ENCODE results near the gene TP53I13.

TP53I13 gene

DNA sequence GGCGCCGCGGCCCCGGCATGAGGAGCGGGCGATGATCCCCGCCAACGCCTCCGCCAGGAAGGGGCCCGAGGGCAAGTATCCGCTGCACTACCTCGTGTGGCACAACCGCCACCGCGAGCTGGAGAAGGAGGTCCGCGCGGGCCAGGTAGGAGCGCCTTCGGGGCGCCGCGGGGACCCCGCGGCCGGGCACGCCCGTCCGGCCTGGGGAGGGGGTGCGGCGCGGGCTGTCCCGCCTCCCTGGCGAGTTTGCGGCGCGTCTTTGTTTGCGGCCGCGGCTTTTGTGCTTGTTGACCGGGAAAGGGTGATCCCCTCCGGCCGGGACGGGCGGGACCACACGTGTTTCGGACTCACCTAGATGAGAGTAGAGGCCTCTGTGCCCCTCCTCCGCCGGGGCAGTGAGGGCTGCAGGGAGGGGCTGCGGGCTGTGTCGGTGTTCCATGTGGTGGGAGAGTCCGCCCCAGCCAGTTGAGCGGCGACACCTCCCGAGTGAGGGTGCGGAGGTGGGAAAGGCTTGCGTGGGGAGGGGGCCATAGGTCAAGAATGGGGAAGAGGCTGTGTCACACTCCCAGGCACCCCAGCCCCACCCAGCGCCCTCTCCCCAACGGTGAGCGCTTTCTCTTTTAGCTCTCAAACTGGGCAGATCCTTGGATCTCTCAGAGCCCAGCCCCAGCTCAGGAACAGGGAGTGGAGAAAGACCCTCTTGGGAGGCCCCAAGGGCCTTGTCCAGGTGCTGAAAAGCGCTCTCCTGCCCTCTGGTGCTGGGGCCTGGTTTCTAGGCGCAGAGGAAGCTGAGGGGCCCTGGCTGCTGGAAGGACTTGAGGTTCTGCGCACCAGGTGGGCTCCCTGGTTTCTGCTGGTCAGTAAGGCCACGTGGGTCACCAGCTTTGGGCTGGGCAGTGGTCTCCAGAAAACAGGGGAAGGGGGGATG is 25.4 kb downstream of the TP53I13 start:
- ChIA-PET CTCF (interaction anchor here (0.6 to 3.0 kb wide), 9 partner anchors 13 to 374 kb away, joined by 3 to 26 read pairs (median 4); partner anchors contain the start of gene CORO6), POLR2A (interaction anchor here (0.9 to 3.0 kb wide), 7 partner anchors 12 to 224 kb away, joined by 3 to 32 read pairs (median 12); partner anchors contain the start of genes ABHD15, CORO6 and TP53I13)
- no peak for DNase-seq (ENCODE audit: extremely low spot score)
- no peak for TF ChIP-seq SUZ12 (IDR thresholded peaks at IDR 0.05)
- no peak for TF ChIP-seq ZNF384 (IDR thresholded peaks at IDR 0.05)
- no peak for TF ChIP-seq FOXM1 (IDR thresholded peaks at IDR 0.05; ENCODE audit: borderline replicate concordance)

DNA sequence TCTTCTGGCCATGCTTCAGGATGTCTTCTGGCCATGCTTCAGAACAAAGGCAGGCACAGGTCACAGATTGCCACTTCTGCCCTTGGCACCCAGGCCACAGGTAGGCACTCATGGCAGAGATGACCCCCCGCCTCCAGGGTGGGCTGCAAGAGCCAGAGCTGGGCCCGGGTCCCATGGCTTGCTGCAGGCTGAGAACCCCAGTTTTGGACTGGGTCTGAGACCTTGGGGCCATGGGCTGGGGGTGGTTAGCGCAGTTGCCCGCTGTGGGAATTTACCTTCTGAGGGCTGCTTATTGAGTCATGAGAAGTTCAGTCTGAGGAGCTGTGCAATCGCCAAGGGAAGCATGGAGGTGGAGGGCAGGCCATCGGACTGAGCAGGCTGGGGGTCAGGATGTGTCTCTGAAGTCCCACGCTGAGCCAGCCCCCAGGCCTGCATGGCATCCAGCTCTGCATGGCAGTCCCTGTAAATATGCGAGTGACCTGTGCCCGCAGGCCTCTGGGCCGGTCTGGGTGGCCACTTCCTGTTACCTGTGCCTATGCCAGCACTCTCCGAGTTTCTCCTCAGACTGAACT is 26.1 kb downstream of the TP53I13 start:
- TF ChIP-seq FOXK2 (IDR thresholded peaks at IDR 0.05) (no peak), FOXA1 (IDR thresholded peaks at IDR 0.05) (no peak), BHLHE40 (IDR thresholded peaks at IDR 0.05; ENCODE audit: borderline replicate concordance) (no peak), ELF4 (IDR thresholded peaks at IDR 0.05) (no peak), LEF1 (IDR thresholded peaks at IDR 0.05; ENCODE audit: borderline replicate concordance) (no peak), ZNF384 (IDR thresholded peaks at IDR 0.05) (no peak), ARNT (IDR thresholded peaks at IDR 0.05) (no peak), L3MBTL2 (conservative IDR thresholded peaks at IDR 0.05) (no peak), SUZ12 (IDR thresholded peaks at IDR 0.05) (no peak)
- TF ChIP-seq, protein P1, sequence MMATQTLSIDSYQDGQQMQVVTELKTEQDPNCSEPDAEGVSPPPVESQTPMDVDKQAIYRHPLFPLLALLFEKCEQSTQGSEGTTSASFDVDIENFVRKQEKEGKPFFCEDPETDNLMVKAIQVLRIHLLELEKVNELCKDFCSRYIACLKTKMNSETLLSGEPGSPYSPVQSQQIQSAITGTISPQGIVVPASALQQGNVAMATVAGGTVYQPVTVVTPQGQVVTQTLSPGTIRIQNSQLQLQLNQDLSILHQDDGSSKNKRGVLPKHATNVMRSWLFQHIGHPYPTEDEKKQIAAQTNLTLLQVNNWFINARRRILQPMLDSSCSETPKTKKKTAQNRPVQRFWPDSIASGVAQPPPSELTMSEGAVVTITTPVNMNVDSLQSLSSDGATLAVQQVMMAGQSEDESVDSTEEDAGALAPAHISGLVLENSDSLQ (IDR thresholded peaks at IDR 0.05), result no peak
- ChIA-PET POLR2A (interaction anchor here (0.9 to 1.1 kb wide), 2 partner anchors 14 to 225 kb away, joined by 3 to 5 read pairs; no protein-coding TSS in a partner anchor), CTCF (interaction anchor here (0.6 to 1.2 kb wide), 4 partner anchors 26 to 375 kb away, joined by 3 to 4 read pairs (median 4); partner anchors contain the start of gene CORO6)
- no peak for DNase-seq (ENCODE audit: extremely low spot score)

DNA sequence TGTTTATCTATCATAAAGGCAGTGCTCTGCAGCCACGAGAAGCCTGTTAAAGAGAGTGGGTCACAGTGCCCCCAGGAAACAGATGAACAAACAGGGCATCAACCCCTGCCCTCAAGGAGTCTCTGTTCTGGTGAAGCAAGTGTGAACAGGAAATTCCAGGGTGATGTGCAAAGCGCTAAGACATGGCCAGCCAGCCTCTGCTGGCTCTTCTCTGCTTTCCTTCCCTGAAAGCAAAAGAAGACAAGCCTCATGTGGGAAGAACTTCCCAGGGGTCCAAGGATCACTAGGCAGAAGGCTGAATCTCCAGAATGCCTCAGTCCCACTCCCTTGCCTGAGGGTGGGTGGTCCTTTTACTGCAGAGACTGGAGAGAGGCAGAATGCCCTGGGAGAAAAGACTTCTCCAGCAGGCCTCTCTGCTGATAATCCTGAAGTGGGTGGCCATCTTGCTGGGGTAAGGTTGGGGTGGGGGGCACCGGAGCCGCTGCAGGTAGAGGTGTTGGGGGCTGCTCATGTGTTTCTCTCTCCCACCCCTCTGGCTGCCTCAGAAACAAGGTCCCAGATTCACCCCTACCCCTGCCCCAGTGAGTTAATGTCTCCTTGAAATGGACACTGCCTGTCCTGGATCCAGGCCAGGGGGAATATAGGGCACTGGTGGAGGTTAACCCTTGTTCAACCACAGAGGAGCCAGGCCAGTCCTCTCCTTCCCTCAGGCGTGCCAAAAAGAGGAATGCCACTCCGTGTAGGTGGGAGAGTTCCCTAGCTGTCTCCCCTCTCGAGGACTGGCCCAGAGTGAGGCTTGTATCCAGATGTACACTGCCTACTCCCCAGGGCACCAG is 26.8 kb downstream of the TP53I13 start:
- CTCF ChIA-PET, result interaction anchor here (1.0 to 1.2 kb wide), 2 partner anchors 14 to 25 kb away, joined by 3 to 4 read pairs; no protein-coding TSS in a partner anchor
- TF ChIP-seq ARNT (IDR thresholded peaks at IDR 0.05) (no peak), SUZ12 (IDR thresholded peaks at IDR 0.05) (no peak), HDGF (IDR thresholded peaks at IDR 0.05; ENCODE audit: borderline replicate concordance) (no peak), FOXA1 (IDR thresholded peaks at IDR 0.05) (no peak), SP1 (IDR thresholded peaks at IDR 0.05) (no peak), L3MBTL2 (conservative IDR thresholded peaks at IDR 0.05) (no peak), FOXK2 (IDR thresholded peaks at IDR 0.05) (no peak), BHLHE40 (IDR thresholded peaks at IDR 0.05; ENCODE audit: borderline replicate concordance) (no peak), LEF1 (IDR thresholded peaks at IDR 0.05; ENCODE audit: borderline replicate concordance) (no peak), ZNF384 (IDR thresholded peaks at IDR 0.05) (no peak), ELF4 (IDR thresholded peaks at IDR 0.05) (no peak), NFRKB (IDR thresholded peaks at IDR 0.05) (no peak), TARDBP (IDR thresholded peaks at IDR 0.05) (no peak), CTBP1 (IDR thresholded peaks at IDR 0.05; ENCODE audit: borderline replicate concordance) (no peak), FOXM1 (IDR thresholded peaks at IDR 0.05; ENCODE audit: borderline replicate concordance) (no peak)
- TF ChIP-seq, protein P1 (IDR thresholded peaks at IDR 0.05), result no peak
- POLR2A ChIA-PET, result interaction anchor here (1.0 kb wide), 1 partner anchor 29 kb away, joined by 4 read pairs; no protein-coding TSS in a partner anchor
- DNase-seq (ENCODE audit: extremely low spot score), result no peak

DNA sequence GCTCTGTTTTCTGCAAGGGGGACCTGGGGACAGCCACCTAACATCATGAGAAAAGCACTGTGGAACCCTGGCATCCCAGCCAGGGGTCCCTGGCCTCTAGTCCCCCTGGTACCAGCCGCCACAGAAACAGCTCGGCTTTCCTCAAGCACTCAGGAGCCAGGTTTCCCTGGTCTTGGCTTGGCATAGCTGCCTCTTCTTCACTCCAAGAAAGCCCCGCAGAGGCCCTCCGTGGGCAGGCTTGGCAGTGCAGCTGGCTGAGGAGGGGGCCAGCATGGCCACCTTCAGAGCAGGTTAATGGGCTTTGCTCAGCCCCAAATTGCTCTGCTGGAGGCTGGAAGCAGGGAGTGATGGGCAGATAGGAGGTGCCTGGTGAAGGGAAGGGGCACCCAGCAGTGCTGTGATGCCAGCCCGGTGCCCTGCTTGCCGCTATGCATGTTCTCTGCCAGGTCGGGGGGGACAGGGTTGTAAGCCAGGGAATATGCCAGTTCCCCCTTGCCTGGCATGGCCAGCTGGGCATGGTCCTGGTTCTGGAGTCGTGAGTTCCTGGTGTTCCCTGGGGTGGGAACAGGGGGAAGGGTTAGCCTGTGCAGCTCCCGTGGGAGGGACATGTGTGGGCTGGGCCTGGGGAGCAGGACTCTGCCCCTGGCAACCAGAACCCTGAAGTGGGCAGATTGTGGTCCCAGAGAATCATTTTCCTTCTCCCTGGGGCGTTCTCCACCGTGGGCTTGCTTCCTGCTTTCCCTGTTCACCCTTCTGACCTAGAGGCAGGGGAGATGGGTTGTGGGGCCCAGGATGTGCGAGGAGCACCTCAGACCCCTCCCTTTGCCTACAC is 27.7 kb downstream of the TP53I13 start:
- POLR2A ChIA-PET, result interaction anchor here (1.0 kb wide), 1 partner anchor 28 kb away, joined by 4 read pairs; no protein-coding TSS in a partner anchor
- TF ChIP-seq SUZ12 (IDR thresholded peaks at IDR 0.05) (no peak), HDGF (IDR thresholded peaks at IDR 0.05; ENCODE audit: borderline replicate concordance) (no peak), ZNF384 (IDR thresholded peaks at IDR 0.05) (no peak), BHLHE40 (IDR thresholded peaks at IDR 0.05; ENCODE audit: borderline replicate concordance) (no peak), ELF4 (IDR thresholded peaks at IDR 0.05) (no peak), TARDBP (IDR thresholded peaks at IDR 0.05) (no peak), ARNT (IDR thresholded peaks at IDR 0.05) (no peak), CTBP1 (IDR thresholded peaks at IDR 0.05; ENCODE audit: borderline replicate concordance) (no peak), FOXA1 (IDR thresholded peaks at IDR 0.05) (no peak), LEF1 (IDR thresholded peaks at IDR 0.05; ENCODE audit: borderline replicate concordance) (no peak), NFRKB (IDR thresholded peaks at IDR 0.05) (no peak), SP1 (IDR thresholded peaks at IDR 0.05) (no peak)
- CTCF ChIA-PET, result interaction anchor here (1.0 kb wide), 1 partner anchor 15 kb away, joined by 3 read pairs; no protein-coding TSS in a partner anchor
- DNase-seq (ENCODE audit: extremely low spot score), result no peak

DNA sequence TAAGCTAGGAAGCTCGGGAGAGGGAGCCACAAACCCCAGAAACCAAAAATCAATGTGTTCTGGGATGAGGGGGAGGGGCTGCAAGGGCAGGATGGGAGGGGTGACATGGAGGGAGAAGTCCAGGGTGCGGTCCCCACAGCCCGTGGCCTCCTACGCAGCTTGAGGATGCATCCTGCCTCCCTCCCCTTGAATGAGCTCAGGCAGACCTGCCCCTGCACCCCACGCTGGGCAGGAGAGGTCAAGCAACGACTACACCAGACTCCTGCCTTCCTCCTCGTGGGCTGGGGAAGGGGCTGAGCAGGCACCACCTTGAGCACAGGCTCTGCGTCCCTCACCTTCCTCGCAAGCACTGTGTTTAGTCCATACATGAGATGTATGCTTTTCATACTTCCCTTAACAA is 28.3 kb downstream of the TP53I13 start:
- ChIA-PET CTCF (interaction anchor here (1.1 to 1.7 kb wide), 4 partner anchors 16 to 227 kb away, joined by 3 to 8 read pairs (median 7); no protein-coding TSS in a partner anchor), POLR2A (interaction anchor here (0.7 to 1.4 kb wide), 3 partner anchors 12 to 27 kb away, joined by 3 to 4 read pairs (median 4); partner anchors contain the start of gene CORO6)
- TF ChIP-seq TARDBP (IDR thresholded peaks at IDR 0.05) (no peak), HDGF (IDR thresholded peaks at IDR 0.05; ENCODE audit: borderline replicate concordance) (no peak), FOXA1 (IDR thresholded peaks at IDR 0.05) (no peak), CTBP1 (IDR thresholded peaks at IDR 0.05; ENCODE audit: borderline replicate concordance) (no peak), ZNF384 (IDR thresholded peaks at IDR 0.05) (no peak), FOXM1 (IDR thresholded peaks at IDR 0.05; ENCODE audit: borderline replicate concordance) (no peak), SP1 (IDR thresholded peaks at IDR 0.05) (no peak), NFRKB (IDR thresholded peaks at IDR 0.05) (no peak), LEF1 (IDR thresholded peaks at IDR 0.05; ENCODE audit: borderline replicate concordance) (no peak), ARNT (IDR thresholded peaks at IDR 0.05) (no peak), SUZ12 (IDR thresholded peaks at IDR 0.05) (no peak), BHLHE40 (IDR thresholded peaks at IDR 0.05; ENCODE audit: borderline replicate concordance) (no peak), L3MBTL2 (conservative IDR thresholded peaks at IDR 0.05) (no peak), ELF4 (IDR thresholded peaks at IDR 0.05) (no peak), FOXK2 (IDR thresholded peaks at IDR 0.05) (no peak)
- TF ChIP-seq, protein P1 (IDR thresholded peaks at IDR 0.05), result no peak
- DNase-seq (ENCODE audit: extremely low spot score), result no peak
